Glutamatergic neuron (in vitro differentiated cells): ENCODE measurements around the gene PXYLP1. TPM values are rescaled to one million over a fixed set of nuclear protein-coding genes. Genes with fewer than 3 reads are reported as not detected.

Source experiments
- DNase-seq: peaks from one replicate; pipeline ENCODE4 v3.0.0; 2022
- H3K27ac Mint-ChIP-seq: one replicate; pipeline ENCODE4 v1.8.0; 2020; ENCODE audit warnings: mild to moderate bottlenecking, mixed read lengths, inconsistent platforms; ENCODE audit not compliant: unreplicated experiment
- H3K27me3 Mint-ChIP-seq: one replicate; pipeline ENCODE4 v1.8.0; 2020; ENCODE audit warnings: mild to moderate bottlenecking, moderate library complexity, mixed read lengths, inconsistent platforms; ENCODE audit not compliant: unreplicated experiment
- H3K36me3 Mint-ChIP-seq: one replicate; pipeline ENCODE4 v1.8.0; 2020; ENCODE audit warnings: mild to moderate bottlenecking, mixed read lengths, inconsistent platforms; ENCODE audit not compliant: unreplicated experiment
- H3K4me1 Mint-ChIP-seq: one replicate; pipeline ENCODE4 v1.8.0; 2020; ENCODE audit warnings: mild to moderate bottlenecking, low read depth, mixed read lengths, inconsistent platforms; ENCODE audit not compliant: unreplicated experiment
- H3K4me3 Mint-ChIP-seq: one replicate; pipeline ENCODE4 v1.8.0; 2020; ENCODE audit warnings: mild to moderate bottlenecking, mixed read lengths, inconsistent platforms; ENCODE audit not compliant: unreplicated experiment
- H3K9me3 Mint-ChIP-seq: one replicate; pipeline ENCODE4 v1.8.0; 2020; ENCODE audit warnings: mild to moderate bottlenecking, moderate library complexity, mixed read lengths, inconsistent platforms; ENCODE audit not compliant: unreplicated experiment
- CTCF ChIP-seq: fragments of 200-600 bp; sonication (generic); IDR thresholded peaks from one replicate; pipeline ENCODE4 v1.5.0; 2021; ENCODE audit not compliant: partially characterized antibody, unreplicated experiment
- total RNA-seq: library from RNA; stranded (reverse); fragmentation: NEBNext Ultra II Directional; extraction: Animal tissue kit (Norgen Biotek cat#: 25700); gene quantifications from one replicate; pipeline ENCODE4 v1.2.1, GENCODE V29; 2021; ENCODE audit not compliant: unreplicated experiment

Gene PXYLP1
- total RNA-seq, 1 donor from 2014 or later: 42.7 TPM

- Mint-ChIP-seq H3K4me3 (no peak overlapping the region), H3K36me3 (peaks cover 4% of the 10 kb centered on the region), H3K9me3 (peaks cover 5% of the 10 kb centered on the region), H3K4me1 (peaks cover 18% of the 10 kb centered on the region), H3K27me3 (peaks cover 11% of the 10 kb centered on the region), H3K27ac (no peak overlapping the region)
- no peak for TF ChIP-seq CTCF
- DNase-seq: no peak
Observed at GRCh38 chr3:141266186-141266585, 34.6 kb downstream of the PXYLP1 start.

- Mint-ChIP-seq H3K4me1 (peaks cover 13% of the 10 kb centered on the region), H3K27me3 (peaks cover 7% of the 10 kb centered on the region), H3K27ac (no peak overlapping the region), H3K36me3 (peaks cover 4% of the 10 kb centered on the region), H3K9me3 (peaks cover 5% of the 10 kb centered on the region), H3K4me3 (no peak overlapping the region)
- TF ChIP-seq CTCF: no peak
- DNase-seq: no peak
Observed at GRCh38 chr3:141266797-141267555, 35.4 kb downstream of the PXYLP1 start.

- Mint-ChIP-seq H3K27ac (no peak overlapping the region), H3K9me3 (peaks cover 5% of the 10 kb centered on the region), H3K4me1 (peaks cover 13% of the 10 kb centered on the region), H3K36me3 (peaks cover 4% of the 10 kb centered on the region), H3K27me3 (peaks cover 7% of the 10 kb centered on the region), H3K4me3 (no peak overlapping the region)
- no peak for DNase-seq
- TF ChIP-seq CTCF: no peak
Observed at GRCh38 chr3:141267629-141268028, 36.0 kb downstream of the PXYLP1 start.

GRCh38 chr3:141268306-141268705 is 36.7 kb downstream of the PXYLP1 start:
- peaks cover 4% of the 10 kb centered on the region for H3K36me3 Mint-ChIP-seq
- peaks cover 5% of the 10 kb centered on the region for H3K9me3 Mint-ChIP-seq
- DNase-seq: no peak
- peaks cover 7% of the 10 kb centered on the region for H3K27me3 Mint-ChIP-seq
- peaks cover 13% of the 10 kb centered on the region for H3K4me1 Mint-ChIP-seq
- no peak overlapping the region for H3K27ac Mint-ChIP-seq
- H3K4me3 Mint-ChIP-seq: no peak overlapping the region
- TF ChIP-seq CTCF: no peak

GRCh38 chr3:141268791-141269190 is 37.2 kb downstream of the PXYLP1 start:
- Mint-ChIP-seq H3K9me3 (peaks cover 5% of the 10 kb centered on the region), H3K27me3 (peaks cover 7% of the 10 kb centered on the region), H3K4me3 (no peak overlapping the region), H3K4me1 (peaks cover 13% of the 10 kb centered on the region), H3K27ac (no peak overlapping the region), H3K36me3 (peaks cover 4% of the 10 kb centered on the region)
- DNase-seq: no peak
- TF ChIP-seq CTCF: no peak
